ENCODE measurements around the gene ITGA7. TPM values are rescaled to one million over a fixed set of nuclear protein-coding genes. Genes with fewer than 3 reads are reported as not detected.

ITGA7 gene
- total RNA-seq, 1 donor from 2014 or later: 25.1 TPM

GRCh38 chr12:55696796-55697462 lies 10.8 kb downstream of the ITGA7 start:
- Mint-ChIP-seq H3K27me3 (peaks cover 31% of the 10 kb centered on the region), H3K4me1 (ENCODE audit: low read depth) (no peaks in the 10 kb centered on the region), H3K9me3 (ENCODE audit: low read depth) (no peaks in the 10 kb centered on the region), H3K27ac (no peak overlapping the region), H3K36me3 (ENCODE audit: insufficient read depth) (no peaks in the 10 kb centered on the region), H3K4me3 (ENCODE audit: low read depth) (no peak overlapping the region)
- no peak for TF ChIP-seq CTCF (IDR thresholded peaks at IDR 0.05; ENCODE audit: unreplicated experiment)
- DNase-seq (ENCODE audit: low spot score, unreplicated experiment): no peak

- Mint-ChIP-seq H3K27me3 (peaks cover 23% of the 10 kb centered on the region), H3K36me3 (ENCODE audit: insufficient read depth) (no peaks in the 10 kb centered on the region), H3K27ac (no peak overlapping the region), H3K9me3 (ENCODE audit: low read depth) (no peaks in the 10 kb centered on the region), H3K4me1 (ENCODE audit: low read depth) (no peaks in the 10 kb centered on the region), H3K4me3 (ENCODE audit: low read depth) (no peak overlapping the region)
- no peak for DNase-seq (ENCODE audit: low spot score, unreplicated experiment)
- TF ChIP-seq CTCF (IDR thresholded peaks at IDR 0.05; ENCODE audit: unreplicated experiment): no peak
Observed at GRCh38 chr12:55696141-55696540, 11.6 kb downstream of the ITGA7 start.

- Mint-ChIP-seq H3K4me1 (ENCODE audit: low read depth) (no peaks in the 10 kb centered on the region), H3K36me3 (ENCODE audit: insufficient read depth) (no peaks in the 10 kb centered on the region), H3K4me3 (ENCODE audit: low read depth) (no peak overlapping the region), H3K27ac (no peak overlapping the region), H3K27me3 (peaks cover 21% of the 10 kb centered on the region), H3K9me3 (ENCODE audit: low read depth) (no peaks in the 10 kb centered on the region)
- no peak for TF ChIP-seq CTCF (IDR thresholded peaks at IDR 0.05; ENCODE audit: unreplicated experiment)
- no peak for DNase-seq (ENCODE audit: low spot score, unreplicated experiment)
Observed at GRCh38 chr12:55695349-55695748, 12.4 kb downstream of the ITGA7 start.

GRCh38 chr12:55694651-55695050 lies 13.1 kb downstream of the ITGA7 start:
- no peak for DNase-seq (ENCODE audit: low spot score, unreplicated experiment)
- Mint-ChIP-seq H3K27ac (no peak overlapping the region), H3K9me3 (ENCODE audit: low read depth) (no peaks in the 10 kb centered on the region), H3K27me3 (peaks cover 17% of the 10 kb centered on the region), H3K4me1 (ENCODE audit: low read depth) (no peaks in the 10 kb centered on the region), H3K36me3 (ENCODE audit: insufficient read depth) (no peaks in the 10 kb centered on the region), H3K4me3 (ENCODE audit: low read depth) (no peak overlapping the region)
- no peak for TF ChIP-seq CTCF (IDR thresholded peaks at IDR 0.05; ENCODE audit: unreplicated experiment)

- H3K27ac Mint-ChIP-seq: no peak overlapping the region
- peaks cover 17% of the 10 kb centered on the region for H3K27me3 Mint-ChIP-seq
- H3K9me3 Mint-ChIP-seq (ENCODE audit: low read depth): no peaks in the 10 kb centered on the region
- no peak for DNase-seq (ENCODE audit: low spot score, unreplicated experiment)
- no peak for TF ChIP-seq CTCF (IDR thresholded peaks at IDR 0.05; ENCODE audit: unreplicated experiment)
- no peaks in the 10 kb centered on the region for H3K4me1 Mint-ChIP-seq (ENCODE audit: low read depth)
- no peak overlapping the region for H3K4me3 Mint-ChIP-seq (ENCODE audit: low read depth)
- no peaks in the 10 kb centered on the region for H3K36me3 Mint-ChIP-seq (ENCODE audit: insufficient read depth)
Observed at GRCh38 chr12:55694188-55694515, 13.6 kb downstream of the ITGA7 start.

All from progenitor cell of endocrine pancreas (in vitro differentiated cells).